GM12875 (cell line): ENCODE results near the gene PLEKHB1.

Source experiments
- H3K4me3 ChIP-seq: one replicate; pipeline ENCODE4 v1.5.1; 2011; ENCODE audit warnings: low read depth, low read length, control low read depth
- TF ChIP-seq, protein P1 (sequence below): IDR thresholded peaks from 2 replicates; pipeline ENCODE4 v1.5.1; 2011; ENCODE audit warnings: low read depth, mild to moderate bottlenecking, control low read depth, inconsistent platforms, low read length, moderate library complexity, borderline replicate concordance; ENCODE audit not compliant: insufficient read depth

The PLEKHB1 gene

DNA sequence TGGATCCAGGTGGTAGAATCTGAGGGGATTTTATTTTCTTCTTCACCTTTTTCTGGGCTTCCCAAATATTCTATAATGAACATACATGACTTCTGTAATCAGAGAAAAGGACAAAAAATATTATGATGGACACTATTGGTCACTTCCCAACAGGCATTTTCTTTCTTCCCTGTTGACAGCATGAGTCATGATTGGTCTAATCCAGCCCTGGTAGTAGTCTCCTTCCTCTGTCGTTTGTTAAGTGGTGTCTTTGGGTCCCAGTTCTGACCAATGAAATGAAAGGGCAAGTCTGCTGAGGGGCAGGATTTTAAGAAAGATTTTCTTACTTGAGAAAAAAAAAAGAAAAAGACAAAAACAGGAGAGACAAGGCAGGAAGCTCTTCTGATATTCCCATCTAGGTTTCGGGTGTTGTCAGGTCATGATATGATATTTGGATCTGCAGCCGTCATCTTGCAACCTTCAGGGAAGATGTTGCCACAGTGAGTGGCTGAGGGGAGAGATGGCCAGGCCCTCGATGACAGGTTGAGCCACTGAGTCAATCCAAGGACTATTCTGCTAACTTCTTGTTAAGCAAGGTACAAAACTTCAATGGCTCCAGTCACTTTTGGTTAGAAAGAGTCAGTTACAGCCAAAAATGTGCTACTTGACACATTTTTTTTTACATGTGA lies 23.3 kb upstream of the PLEKHB1 start:
- H3K4me3 ChIP-seq = no peak overlapping the region
- TF ChIP-seq, protein P1, sequence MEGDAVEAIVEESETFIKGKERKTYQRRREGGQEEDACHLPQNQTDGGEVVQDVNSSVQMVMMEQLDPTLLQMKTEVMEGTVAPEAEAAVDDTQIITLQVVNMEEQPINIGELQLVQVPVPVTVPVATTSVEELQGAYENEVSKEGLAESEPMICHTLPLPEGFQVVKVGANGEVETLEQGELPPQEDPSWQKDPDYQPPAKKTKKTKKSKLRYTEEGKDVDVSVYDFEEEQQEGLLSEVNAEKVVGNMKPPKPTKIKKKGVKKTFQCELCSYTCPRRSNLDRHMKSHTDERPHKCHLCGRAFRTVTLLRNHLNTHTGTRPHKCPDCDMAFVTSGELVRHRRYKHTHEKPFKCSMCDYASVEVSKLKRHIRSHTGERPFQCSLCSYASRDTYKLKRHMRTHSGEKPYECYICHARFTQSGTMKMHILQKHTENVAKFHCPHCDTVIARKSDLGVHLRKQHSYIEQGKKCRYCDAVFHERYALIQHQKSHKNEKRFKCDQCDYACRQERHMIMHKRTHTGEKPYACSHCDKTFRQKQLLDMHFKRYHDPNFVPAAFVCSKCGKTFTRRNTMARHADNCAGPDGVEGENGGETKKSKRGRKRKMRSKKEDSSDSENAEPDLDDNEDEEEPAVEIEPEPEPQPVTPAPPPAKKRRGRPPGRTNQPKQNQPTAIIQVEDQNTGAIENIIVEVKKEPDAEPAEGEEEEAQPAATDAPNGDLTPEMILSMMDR = no peak

DNA sequence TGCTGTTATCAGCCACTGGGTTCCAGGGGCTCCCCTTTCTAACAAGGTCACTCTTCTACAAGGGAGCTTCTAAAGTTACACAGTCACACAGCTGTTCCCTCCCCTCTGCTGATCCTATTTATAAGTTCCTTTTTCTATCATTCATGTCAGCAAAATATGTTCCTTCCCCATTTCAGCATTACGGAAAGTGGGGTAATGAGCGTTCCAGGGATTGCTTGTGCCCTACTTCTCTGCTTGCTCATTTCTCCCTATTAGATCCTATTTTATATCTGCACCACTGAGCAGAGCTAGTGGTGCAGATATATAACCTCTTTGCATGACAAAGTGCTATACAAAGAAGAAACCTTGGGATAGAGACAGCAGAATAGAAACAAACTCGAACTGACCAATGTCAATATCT lies 22.7 kb upstream of the PLEKHB1 start:
- H3K4me3 ChIP-seq = no peak overlapping the region
- TF ChIP-seq, protein P1 = no peak

DNA sequence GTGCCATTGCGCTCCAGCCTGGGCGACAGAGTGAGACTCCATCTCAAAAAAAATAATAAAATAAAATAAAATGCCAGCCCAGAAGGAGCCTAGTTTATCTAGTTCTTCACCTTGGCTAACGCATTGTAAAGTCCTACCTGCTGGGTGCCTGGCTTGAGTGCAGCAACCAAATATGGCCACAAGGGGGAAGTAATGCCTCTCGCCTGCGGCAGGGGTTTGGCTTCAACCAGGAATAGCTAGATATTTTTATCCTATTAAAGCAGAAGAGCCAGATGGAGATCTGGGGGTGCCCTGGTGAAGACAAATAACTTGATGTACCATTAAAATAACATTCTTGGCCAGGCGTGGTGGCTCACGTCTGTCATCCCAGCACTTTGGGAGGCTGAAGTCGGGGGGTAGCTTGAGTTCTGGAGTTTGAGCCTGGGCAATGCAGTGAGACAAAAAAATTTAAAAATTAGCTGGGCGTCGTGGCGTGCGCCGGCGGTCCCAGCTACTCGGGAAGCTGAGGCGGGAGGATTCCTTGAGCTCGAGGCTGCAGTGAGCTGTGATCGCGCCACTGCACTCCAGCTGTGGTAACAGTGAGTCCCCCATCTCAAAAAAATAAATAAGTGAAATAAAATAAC lies 20.6 kb upstream of the PLEKHB1 start:
- TF ChIP-seq, protein P1 = peak; percentile 85
- no peak overlapping the region for H3K4me3 ChIP-seq

DNA sequence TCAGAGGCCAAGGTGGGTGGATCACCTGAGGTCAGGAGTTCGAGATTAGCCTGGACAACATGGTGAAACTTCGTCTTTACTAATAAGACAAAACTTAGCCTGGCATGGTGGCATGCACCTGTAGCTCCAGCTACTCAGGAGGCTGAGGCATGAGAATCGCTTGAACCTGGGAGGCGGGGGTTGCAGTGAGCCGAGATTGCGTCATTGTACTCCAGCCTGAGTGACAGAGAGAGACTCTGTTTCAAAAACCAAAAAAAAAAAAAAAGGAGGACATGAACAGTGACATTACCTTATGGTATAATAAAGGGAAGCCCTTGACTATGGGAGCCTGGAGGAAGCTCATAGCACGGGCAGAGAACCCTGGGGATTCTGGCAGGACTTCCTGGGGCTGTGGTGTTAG lies 16.5 kb upstream of the PLEKHB1 start:
- TF ChIP-seq, protein P1 = no peak
- H3K4me3 ChIP-seq = no peak overlapping the region

DNA sequence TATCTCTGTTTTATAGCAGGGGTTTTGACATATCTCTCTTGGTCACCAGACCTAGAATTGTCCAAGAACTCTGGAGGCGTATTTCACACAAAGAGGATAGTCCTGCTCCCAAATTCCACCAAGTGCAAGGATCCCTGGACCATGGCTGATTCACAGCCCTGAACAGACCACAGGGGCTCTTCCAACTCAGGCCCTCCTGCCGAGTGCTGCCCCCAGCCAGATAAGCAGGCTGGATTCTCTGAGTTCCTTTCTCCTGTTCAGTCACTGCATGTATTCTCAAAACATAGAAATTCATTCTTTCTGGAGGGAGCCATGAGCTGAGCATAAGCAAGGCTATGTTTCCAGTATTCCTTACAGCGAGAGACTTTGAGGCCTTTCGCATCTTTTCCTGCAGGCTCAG lies 13.4 kb upstream of the PLEKHB1 start:
- H3K4me3 ChIP-seq = no peak overlapping the region
- TF ChIP-seq, protein P1 = no peak

DNA sequence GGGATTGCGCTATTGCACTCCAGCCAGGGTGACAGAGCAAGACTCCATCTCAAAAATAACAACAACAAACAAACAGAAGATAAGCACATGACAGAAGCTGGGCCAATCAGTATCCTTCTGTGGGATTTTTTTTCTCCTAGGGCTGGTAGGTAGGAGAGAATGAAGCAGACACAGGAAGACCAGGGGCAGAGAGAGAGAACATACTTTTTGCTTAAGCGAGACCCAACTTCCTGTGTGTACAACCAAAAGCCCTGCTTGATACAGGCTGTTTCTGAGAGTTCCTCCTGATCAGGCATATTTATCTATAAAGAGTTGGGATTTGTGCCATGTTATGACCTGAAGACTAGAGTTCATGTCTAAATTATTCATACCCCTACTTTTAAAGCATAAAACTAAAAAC lies 12.4 kb upstream of the PLEKHB1 start:
- H3K4me3 ChIP-seq = no peak overlapping the region
- TF ChIP-seq, protein P1 = no peak

DNA sequence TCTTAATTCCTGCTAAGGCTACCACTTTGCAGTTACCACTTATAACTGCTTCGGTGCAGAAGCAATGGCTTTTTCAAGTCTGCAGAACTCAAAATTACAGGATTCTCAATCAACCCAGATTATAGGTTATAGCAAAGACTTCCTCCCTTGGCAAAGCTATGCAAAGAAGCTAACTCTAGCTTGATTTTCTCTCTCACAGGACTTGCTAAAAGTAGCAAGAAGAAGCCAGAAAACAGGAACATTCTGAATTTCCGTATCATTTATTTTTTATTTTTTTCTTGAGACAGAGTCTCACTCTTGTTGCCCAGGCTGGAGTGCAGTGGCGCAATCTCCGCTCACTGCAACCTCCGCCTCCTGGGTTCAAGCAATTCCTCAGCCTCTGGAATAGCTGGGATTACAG lies 10.7 kb upstream of the PLEKHB1 start:
- H3K4me3 ChIP-seq = no peak overlapping the region
- TF ChIP-seq, protein P1 = no peak
